Fibroblast of peridontal ligament (primary cell): ENCODE measurements around the gene MRPS5.

Experiments used
- DNase-seq: peaks from one replicate; pipeline ENCODE4 v3.0.0-alpha.2; 2010; ENCODE audit errors: extremely low read depth

MRPS5 gene

GRCh38 chr2:95061119-95061512 is 60.5 kb downstream of the MRPS5 start:
- DNase-seq: no peak

GRCh38 chr2:95060446-95061118 is 61.0 kb downstream of the MRPS5 start:
- no peak for DNase-seq

- no peak for DNase-seq
Observed at GRCh38 chr2:95059656-95060370, 61.8 kb downstream of the MRPS5 start.

GRCh38 chr2:95058989-95059641 is 62.5 kb downstream of the MRPS5 start:
- no peak for DNase-seq

- no peak for DNase-seq
Observed at GRCh38 chr2:95058466-95058988, 63.1 kb downstream of the MRPS5 start.

- no peak for DNase-seq
Observed at GRCh38 chr2:95057535-95058370, 63.9 kb downstream of the MRPS5 start.

GRCh38 chr2:95056461-95057459 is 64.8 kb downstream of the MRPS5 start:
- DNase-seq: no peak

GRCh38 chr2:95056044-95056443 is 65.6 kb downstream of the MRPS5 start:
- DNase-seq: no peak

- DNase-seq: no peak
Observed at GRCh38 chr2:95055262-95055661, 66.3 kb downstream of the MRPS5 start.

- no peak for DNase-seq
Observed at GRCh38 chr2:95054016-95054415, 67.6 kb downstream of the MRPS5 start.

- DNase-seq: no peak
Observed at GRCh38 chr2:95053543-95053942, 68.1 kb downstream of the MRPS5 start.

- no peak for DNase-seq
Observed at GRCh38 chr2:95052804-95053479, 68.7 kb downstream of the MRPS5 start.

- no peak for DNase-seq
Observed at GRCh38 chr2:95052307-95052706, 69.3 kb downstream of the MRPS5 start.

- no peak for DNase-seq
Observed at GRCh38 chr2:95051626-95052025, 70.0 kb downstream of the MRPS5 start.

GRCh38 chr2:95050385-95051300 is 71.0 kb downstream of the MRPS5 start:
- DNase-seq: no peak

- no peak for DNase-seq
Observed at GRCh38 chr2:95049961-95050360, 71.6 kb downstream of the MRPS5 start.

- DNase-seq: no peak
Observed at GRCh38 chr2:95049683-95049955, 72.0 kb downstream of the MRPS5 start.

GRCh38 chr2:95048825-95049682 is 72.6 kb downstream of the MRPS5 start:
- no peak for DNase-seq
